HG03025 (cell line): ENCODE data around the gene CDRT4.

Experiments
- ATAC-seq: cut with Tn5 transposase; IDR thresholded peaks from one replicate; pipeline ENCODE4 v1.9.1; 2021; ENCODE audit warnings: mild to moderate bottlenecking, moderate library complexity; ENCODE audit not compliant: unreplicated experiment, low FRiP score

CDRT4 gene

DNA sequence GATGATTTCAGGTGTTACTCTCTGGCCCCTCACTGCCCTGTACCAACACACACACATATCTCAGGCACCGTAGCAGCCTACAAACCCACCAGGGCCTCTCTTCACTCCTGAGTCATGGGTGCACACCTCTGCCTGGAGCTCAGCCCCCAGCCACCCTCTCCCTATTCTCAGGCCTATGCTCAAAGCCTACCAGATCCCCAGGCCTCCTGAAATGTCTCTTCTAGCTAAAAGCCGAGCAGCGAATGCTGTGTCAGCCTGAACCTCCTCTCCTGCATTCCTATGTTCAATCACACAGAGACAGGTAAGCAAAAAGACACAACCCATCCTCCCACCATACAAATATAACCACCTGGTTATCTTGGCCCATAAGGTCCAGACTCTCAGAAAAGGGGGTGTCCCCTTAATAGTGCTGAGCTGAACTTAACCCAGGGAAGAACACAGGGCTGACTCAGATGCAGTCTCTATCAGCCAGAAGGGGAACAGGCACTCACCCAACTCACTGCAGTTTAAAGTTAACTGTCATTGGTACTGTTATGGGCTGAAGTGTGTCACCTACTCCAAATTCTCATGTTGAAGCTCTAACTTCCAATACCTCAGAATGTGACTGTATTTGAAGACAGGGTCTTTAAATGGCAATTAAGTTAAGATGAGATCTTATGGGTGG is 64.0 kb downstream of the CDRT4 start:
- ATAC-seq, result no peak

DNA sequence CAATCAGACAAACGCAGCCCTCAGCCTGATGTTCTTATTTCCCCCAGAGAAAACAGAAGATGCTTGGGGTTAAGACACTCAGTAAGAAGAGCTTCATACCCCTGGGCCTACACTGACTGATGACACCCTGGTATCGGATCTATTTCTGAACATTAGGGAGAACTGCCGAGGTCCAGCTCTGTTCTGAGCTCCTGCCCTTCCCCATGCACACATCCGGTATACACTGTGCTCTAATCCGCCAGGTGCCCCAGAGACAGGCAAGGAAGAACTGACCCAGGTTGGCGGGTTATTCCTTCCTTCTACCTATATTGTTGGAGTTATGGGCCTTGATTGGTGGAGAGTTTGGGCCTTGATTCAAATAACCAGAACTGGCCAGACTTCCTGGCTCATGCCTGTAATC is 68.0 kb downstream of the CDRT4 start:
- no peak for ATAC-seq

- ATAC-seq, result no peak
Measured at GRCh38 chr17:15398736-15399331, 68.6 kb downstream of the CDRT4 start.

DNA sequence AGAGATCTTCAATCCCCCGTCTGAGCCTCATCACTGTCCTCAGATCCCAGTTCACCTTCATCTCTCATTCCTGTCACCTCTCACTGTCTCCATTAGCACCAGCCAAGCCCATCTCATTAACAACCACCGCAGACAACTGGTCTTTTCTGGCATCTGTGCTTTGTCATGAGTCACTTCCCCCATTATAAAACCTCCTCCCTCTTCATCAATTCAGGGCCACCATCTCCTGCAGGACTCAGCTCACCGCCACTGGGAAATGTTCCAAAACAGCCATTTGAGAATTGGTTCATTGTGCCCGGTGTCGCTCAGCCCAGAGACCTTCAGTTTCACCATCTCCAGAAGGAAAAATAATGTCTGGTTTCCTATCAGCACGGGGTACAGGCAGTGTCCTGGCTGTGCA is 69.1 kb downstream of the CDRT4 start:
- ATAC-seq, result no peak

- ATAC-seq, result no peak
Measured at GRCh38 chr17:15397620-15398019, 69.8 kb downstream of the CDRT4 start.

DNA sequence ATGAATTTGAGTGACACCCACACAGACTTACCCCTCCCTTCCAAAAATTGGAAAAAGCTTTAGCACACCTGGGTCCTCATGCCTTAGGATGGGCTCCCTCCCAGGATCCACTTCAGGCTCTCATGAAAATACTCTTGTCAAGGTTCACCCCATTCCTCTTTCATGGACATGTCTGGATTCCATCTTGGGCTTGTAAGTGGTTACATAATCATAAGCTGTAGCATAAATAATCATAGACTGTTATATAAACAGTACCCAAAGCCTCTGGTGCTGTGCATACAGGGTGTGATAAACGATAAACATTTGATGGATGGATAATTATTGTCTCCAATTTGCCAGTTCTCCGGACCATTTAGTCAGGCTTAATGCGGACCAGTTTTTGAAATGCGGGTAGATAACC is 72.3 kb downstream of the CDRT4 start:
- ATAC-seq, result no peak

DNA sequence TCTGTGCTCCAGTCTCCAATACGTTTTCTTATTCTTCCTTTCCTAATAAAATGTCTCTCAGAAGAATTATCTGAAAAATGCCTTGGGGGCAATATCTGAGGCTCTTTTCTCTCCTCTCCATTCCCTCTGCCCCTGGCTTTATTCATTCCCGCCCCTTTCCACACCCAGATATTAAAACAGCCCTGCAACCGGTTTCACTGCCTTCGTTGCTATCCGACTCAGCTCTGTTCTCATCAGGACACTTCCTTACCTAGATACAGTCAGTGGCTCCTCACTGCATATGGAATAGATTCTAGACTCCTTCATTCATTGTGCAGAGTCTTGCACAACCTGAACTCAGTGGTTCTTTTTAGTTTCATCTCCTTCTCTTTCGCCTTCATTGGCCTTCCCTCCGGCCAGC is 74.0 kb downstream of the CDRT4 start:
- no peak for ATAC-seq

GRCh38 chr17:15392326-15392741 is 75.1 kb downstream of the CDRT4 start:
- ATAC-seq, result no peak

DNA sequence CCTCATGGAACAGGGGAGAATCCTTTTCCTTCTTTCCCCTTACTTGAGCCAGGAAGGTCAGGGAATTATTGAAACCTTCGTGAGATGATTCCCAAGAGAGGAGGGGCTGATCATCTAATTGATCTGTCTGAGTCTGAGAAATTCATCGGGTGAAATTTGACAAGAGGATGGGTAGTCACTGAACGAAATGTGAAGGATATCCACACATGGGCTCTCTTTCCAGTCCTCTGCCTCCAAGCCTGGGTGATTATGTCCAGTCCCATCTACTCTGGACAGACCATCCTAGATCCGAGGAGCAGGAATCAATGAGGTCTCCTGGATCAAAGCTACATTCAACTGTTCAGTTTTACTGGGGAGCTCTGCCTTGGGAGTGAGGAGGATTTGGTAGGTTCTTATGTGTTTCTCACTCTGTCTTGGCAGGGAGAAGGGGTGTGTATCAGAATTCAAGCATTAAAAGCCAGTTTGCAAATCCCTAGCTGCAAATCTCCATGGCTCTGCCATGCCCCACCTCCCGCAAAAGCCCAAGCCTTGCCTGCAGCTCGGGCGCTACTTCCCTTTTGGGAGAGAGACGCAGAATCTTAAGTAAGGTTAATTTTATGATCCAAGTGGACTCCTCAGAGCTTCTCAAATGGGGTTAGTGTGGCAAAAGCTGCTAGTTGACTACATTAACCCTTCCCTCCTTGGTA is 78.9 kb downstream of the CDRT4 start:
- no peak for ATAC-seq

DNA sequence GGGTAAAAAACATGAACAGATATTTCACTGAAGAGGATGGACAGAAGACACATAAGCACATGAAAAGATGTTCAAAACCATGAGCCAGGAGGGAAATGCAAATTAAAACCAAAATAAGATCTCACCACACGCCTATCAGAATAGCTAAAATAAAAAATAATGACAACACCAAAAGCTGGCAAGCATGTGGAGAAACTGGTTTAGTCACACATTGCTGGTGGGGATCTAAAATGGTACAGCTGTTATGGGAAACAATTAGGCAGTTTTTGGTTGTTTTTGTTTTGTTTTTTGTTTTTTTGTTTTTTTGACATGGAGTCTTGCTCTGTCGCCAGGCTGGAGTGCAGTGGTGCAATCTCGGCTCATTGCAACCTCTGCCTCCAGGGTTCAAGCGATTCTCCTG is 81.3 kb downstream of the CDRT4 start:
- no peak for ATAC-seq
